Keratinocyte (primary cell): ENCODE results near the gene TBC1D30.

Experiments
- EZH2 ChIP-seq: IDR thresholded peaks from one replicate; pipeline ENCODE4 v1.6.1; 2012; ENCODE audit warnings: inconsistent platforms, mild to moderate bottlenecking, low read length, moderate library complexity
- TF ChIP-seq, protein P1 (sequence below), 3 experiments: IDR thresholded peaks in 1 of 3; conservative IDR thresholded peaks in 1 of 3; optimal IDR thresholded peaks in 1 of 3; 2 replicates in 2 of 3; 3 replicates in 1 of 3; pipeline versions ENCODE3 to v1.5.1; 2011; ENCODE audit warnings: low read length in 3 of 3, mild to moderate bottlenecking in 3 of 3, moderate library complexity in 2 of 3, control low read depth in 1 of 3, inconsistent platforms in 1 of 3; ENCODE audit not compliant: insufficient read depth in 2 of 3; ENCODE audit errors: extremely low read depth in 1 of 3

DNA sequence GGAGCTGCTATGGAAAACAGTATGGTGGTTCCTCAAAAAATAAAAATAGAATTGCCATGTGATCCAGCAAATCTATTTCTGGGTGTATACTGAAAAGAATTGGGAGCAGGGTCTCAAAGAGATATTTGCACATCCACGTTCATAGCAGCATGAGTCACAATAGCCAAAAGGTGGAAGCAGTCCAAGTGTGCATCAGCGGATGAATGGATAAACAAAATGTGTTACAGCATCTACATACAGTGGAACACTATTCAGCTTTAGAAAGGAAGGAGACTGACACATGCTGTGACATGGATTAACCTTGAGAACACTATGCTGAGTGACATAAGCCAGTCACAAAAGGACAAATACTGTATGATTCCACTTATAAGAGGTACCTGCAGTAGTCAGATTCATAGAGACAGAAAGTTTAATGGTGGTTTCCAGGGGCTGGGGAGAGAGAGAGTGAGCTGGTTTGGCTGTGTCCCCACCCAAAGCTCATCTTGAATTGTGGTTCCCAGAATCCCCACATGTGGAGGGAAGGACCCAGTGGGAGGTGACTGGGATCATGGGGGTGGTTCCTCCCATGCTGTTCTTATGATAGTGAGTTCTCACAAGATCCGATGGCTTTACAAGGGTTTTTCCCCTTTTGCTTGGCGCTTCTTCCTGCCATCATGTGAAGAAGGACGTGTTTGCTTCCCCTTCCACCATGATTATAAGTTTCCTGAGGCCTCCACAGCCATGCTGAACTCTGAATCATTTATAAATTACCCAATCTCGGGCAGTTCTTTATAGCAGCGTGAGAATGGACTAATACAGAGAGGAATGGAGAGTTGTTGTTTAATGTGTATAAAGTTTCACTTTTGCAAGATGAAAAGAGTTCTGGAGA is 17.6 kb upstream of the TBC1D30 start:
- TF ChIP-seq, protein P1, sequence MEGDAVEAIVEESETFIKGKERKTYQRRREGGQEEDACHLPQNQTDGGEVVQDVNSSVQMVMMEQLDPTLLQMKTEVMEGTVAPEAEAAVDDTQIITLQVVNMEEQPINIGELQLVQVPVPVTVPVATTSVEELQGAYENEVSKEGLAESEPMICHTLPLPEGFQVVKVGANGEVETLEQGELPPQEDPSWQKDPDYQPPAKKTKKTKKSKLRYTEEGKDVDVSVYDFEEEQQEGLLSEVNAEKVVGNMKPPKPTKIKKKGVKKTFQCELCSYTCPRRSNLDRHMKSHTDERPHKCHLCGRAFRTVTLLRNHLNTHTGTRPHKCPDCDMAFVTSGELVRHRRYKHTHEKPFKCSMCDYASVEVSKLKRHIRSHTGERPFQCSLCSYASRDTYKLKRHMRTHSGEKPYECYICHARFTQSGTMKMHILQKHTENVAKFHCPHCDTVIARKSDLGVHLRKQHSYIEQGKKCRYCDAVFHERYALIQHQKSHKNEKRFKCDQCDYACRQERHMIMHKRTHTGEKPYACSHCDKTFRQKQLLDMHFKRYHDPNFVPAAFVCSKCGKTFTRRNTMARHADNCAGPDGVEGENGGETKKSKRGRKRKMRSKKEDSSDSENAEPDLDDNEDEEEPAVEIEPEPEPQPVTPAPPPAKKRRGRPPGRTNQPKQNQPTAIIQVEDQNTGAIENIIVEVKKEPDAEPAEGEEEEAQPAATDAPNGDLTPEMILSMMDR (optimal IDR thresholded peaks at IDR 0.05 in 1 of 3, IDR thresholded peaks at IDR 0.05 in 1 of 3, conservative IDR thresholded peaks at IDR 0.05 in 1 of 3; ENCODE audit: extremely low read depth in 1 of 3, insufficient read depth in 2 of 3, low read length in 3 of 3), result no peak
- TF ChIP-seq EZH2, result no peak
